IPS DF 6.9 (cell line): ENCODE results near the gene OR13C9.
"Not testable (repeated sequence)": the region's sequence is repeated elsewhere in the genome, so short reads cannot be mapped to it uniquely, and the experiment has no call there.

ENCODE experiments used
- DNase-seq: peaks from one replicate; pipeline ENCODE4 v3.0.0-alpha.2; 2013; ENCODE audit warnings: low read depth, low spot score
- H3K27ac ChIP-seq: one replicate; pipeline ENCODE4 v1.5.1; 2013; ENCODE audit warnings: low read length, control low read depth
- H3K27me3 ChIP-seq: 2 replicates; pipeline ENCODE4 v1.6.1; 2013; ENCODE audit warnings: mild to moderate bottlenecking, low read length; ENCODE audit not compliant: control insufficient read depth, insufficient read depth
- H3K36me3 ChIP-seq: 2 replicates; pipeline ENCODE4 v1.6.1; 2013; ENCODE audit warnings: low read length; ENCODE audit not compliant: control insufficient read depth, insufficient read depth
- H3K4me1 ChIP-seq: 2 replicates; pipeline ENCODE4 v1.6.1; 2013; ENCODE audit warnings: low read length; ENCODE audit not compliant: control insufficient read depth, insufficient read depth
- H3K4me3 ChIP-seq: 2 replicates; pipeline ENCODE4 v1.5.1; 2013; ENCODE audit warnings: mild to moderate bottlenecking, low read length
- H3K9me3 ChIP-seq: 2 replicates; pipeline ENCODE4 v1.6.1; 2013; ENCODE audit warnings: low read length, inconsistent platforms; ENCODE audit not compliant: control insufficient read depth, insufficient read depth
- WGBS: extraction: QIAGEN DNeasy Blood & Tissue Kit; methylation state at CpG from one replicate; pipeline ENCODE4 v1.1.7; 2013; ENCODE audit warnings: mixed read lengths, missing lambda C conversion rate; ENCODE audit not compliant: insufficient read length, insufficient coverage; 5-methylcytosine and 5-hydroxymethylcytosine counted together

The OR13C9 gene

DNA sequence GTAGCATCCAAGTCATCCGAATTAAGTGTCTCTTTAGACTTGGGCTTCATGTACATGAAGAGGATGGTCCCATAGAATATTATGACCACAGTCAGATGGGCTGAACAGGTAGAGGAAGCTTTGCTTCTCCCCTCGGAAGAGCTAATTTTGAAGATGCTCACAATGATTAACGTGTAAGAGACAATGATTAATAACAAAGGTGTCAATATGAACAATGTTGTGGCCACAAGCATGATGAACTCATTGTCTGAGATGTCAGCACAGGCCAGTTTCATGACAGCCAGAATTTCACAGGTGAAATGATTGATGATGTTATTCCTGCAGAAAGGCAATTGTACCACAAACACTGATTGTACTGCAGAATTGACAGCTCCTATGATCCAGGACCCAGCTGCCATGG is 13.2 kb downstream of the OR13C9 start:
- H3K27ac ChIP-seq: no peak overlapping the region

GRCh38 chr9:104599313-104599712 is 18.7 kb downstream of the OR13C9 start, which contains the start of gene OR13C5:
TSS of gene OR13C5 (minus strand) at chr9:104599413. CDS start at chr9:104599413, 0 bp downstream.
- H3K4me1 ChIP-seq, H3K27me3 ChIP-seq, H3K27ac ChIP-seq, DNase-seq, H3K36me3 ChIP-seq, H3K4me3 ChIP-seq, H3K9me3 ChIP-seq: not testable (repeated sequence)

More for the DNA sequence above, 13.2 kb downstream of the OR13C9 start:
- no peak for DNase-seq
- Histone ChIP-seq H3K4me1 (no peaks in the 10 kb centered on the region), H3K36me3 (no peaks in the 10 kb centered on the region), H3K9me3 (no peaks in the 10 kb centered on the region), H3K27me3 (no peaks in the 10 kb centered on the region), H3K4me3 (no peak overlapping the region)
- no CpG with 5 or more reads among the region's 3 CpGs for WGBS

DNA sequence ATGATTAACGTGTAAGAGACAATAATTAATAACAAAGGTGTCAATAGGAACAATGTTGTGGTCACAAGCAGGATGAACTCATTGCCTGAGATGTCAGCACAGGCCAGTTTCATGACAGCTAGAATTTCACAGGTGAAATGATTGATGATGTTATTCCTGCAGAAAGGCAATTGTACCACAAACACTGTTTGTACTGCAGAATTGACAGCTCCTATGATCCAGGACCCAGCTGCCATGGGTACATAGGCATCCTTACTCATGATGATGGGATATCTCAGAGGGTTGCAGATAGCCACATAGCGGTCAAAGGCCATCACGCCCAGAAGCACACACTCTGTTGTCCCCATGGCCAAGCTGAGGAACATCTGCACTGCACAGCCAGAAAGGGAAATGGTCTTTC is 19.3 kb downstream of the OR13C9 start:
- not testable (repeated sequence) for H3K9me3 ChIP-seq, H3K4me1 ChIP-seq, H3K27ac ChIP-seq, H3K27me3 ChIP-seq, H3K36me3 ChIP-seq, DNase-seq, H3K4me3 ChIP-seq
- no CpG with 5 or more reads among the region's 3 CpGs for WGBS

GRCh38 chr9:104589626-104590025 is 28.4 kb downstream of the OR13C9 start:
- H3K27ac ChIP-seq: no peak overlapping the region
- H3K36me3 ChIP-seq: no peaks in the 10 kb centered on the region
- H3K4me3 ChIP-seq: no peak overlapping the region
- H3K9me3 ChIP-seq: no peaks in the 10 kb centered on the region
- no peaks in the 10 kb centered on the region for H3K27me3 ChIP-seq
- no CpG with 5 or more reads among the region's 1 CpG for WGBS
- DNase-seq: no peak
- H3K4me1 ChIP-seq: no peaks in the 10 kb centered on the region

- WGBS: no CpG with 5 or more reads among the region's 1 CpG
These were observed 31.4 kb downstream of the OR13C9 start for GRCh38 chr9:104586496-104587180.

GRCh38 chr9:104580562-104580961 is 37.4 kb downstream of the OR13C9 start:
- WGBS: no CpG with 5 or more reads among the region's 1 CpG
- no peak overlapping the region for H3K4me3 ChIP-seq
- no peaks in the 10 kb centered on the region for H3K9me3 ChIP-seq
- H3K4me1 ChIP-seq: no peaks in the 10 kb centered on the region
- no peaks in the 10 kb centered on the region for H3K36me3 ChIP-seq
- H3K27me3 ChIP-seq: no peaks in the 10 kb centered on the region
- H3K27ac ChIP-seq: no peak overlapping the region
- DNase-seq: no peak

More at GRCh38 chr9:104586496-104587180, 31.4 kb downstream of the OR13C9 start:
- no peaks in the 10 kb centered on the region for H3K36me3 ChIP-seq
- no peaks in the 10 kb centered on the region for H3K9me3 ChIP-seq
- H3K4me3 ChIP-seq: no peak overlapping the region
- no peaks in the 10 kb centered on the region for H3K4me1 ChIP-seq
- no peak for DNase-seq
- H3K27me3 ChIP-seq: no peaks in the 10 kb centered on the region
- no peak overlapping the region for H3K27ac ChIP-seq

DNA sequence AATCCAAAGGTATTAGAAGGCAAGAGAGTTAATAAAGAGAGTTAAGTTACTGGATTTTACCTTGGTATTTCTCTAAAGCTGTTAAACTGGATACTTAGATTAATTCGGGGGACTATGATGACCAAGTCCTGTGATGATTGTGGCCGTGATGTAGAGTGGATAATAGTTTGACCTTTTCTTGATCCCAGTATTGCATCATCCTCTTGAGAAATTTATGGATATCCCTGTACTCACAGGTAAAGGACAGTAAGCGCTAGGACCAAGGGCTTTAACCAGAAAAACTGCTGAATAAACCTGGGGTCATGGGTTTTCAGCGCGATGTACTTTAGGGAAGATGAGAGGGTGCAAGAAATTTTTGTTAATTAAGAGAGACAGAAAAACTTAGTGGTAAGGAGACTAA is 40.7 kb downstream of the OR13C9 start:
- Histone ChIP-seq H3K4me3 (no peak overlapping the region), H3K36me3 (no peaks in the 10 kb centered on the region), H3K27me3 (no peaks in the 10 kb centered on the region), H3K9me3 (no peaks in the 10 kb centered on the region), H3K27ac (no peak overlapping the region), H3K4me1 (no peaks in the 10 kb centered on the region)
- DNase-seq: no peak
- no CpG with 5 or more reads among the region's 5 CpGs for WGBS

DNA sequence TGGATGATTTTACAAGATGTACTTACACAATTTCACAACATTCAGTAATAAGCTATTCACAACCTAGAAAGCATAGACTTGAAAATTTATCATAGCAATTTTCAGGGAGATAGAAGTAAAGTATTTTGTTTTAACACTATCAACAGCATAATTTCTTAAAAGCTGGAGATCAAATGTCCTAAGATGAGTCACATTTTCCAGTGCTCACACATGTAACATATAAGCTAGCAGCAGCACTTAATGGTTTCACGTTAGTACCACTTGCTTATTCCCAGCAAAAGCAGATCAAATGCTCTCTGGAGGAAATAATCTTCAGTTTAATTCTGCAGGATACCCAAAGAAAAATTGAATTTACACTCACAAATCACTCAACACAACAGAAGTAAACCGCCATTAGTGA is 42.5 kb downstream of the OR13C9 start:
- DNase-seq: no peak
- Histone ChIP-seq H3K4me3 (no peak overlapping the region), H3K9me3 (no peaks in the 10 kb centered on the region), H3K27ac (no peak overlapping the region), H3K4me1 (no peaks in the 10 kb centered on the region), H3K36me3 (no peaks in the 10 kb centered on the region), H3K27me3 (no peaks in the 10 kb centered on the region)
- WGBS: no CpG with 5 or more reads among the region's 2 CpGs

DNA sequence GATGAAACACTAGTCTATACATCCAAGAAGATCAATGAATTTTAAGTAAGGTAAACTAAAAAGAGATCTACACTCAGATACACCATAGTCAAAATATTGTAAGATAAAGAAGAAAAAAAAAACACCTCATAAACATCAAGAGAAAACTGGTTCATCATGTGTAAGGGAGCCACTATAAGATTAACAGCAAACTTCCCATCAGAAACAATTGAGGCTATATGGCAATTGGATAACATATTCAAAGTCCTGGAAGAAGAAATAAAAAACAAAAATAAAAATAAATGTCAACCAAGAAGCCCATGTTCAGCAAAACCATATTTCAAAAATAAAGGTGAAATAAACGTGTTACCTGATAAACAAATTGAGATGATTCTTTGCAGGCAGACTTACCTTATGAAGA is 45.4 kb downstream of the OR13C9 start:
- Histone ChIP-seq H3K27me3 (no peaks in the 10 kb centered on the region), H3K36me3 (no peaks in the 10 kb centered on the region), H3K27ac (no peak overlapping the region), H3K9me3 (no peaks in the 10 kb centered on the region), H3K4me1 (no peaks in the 10 kb centered on the region), H3K4me3 (no peak overlapping the region)
- no peak for DNase-seq
- WGBS: no CpG with 5 or more reads among the region's 1 CpG

GRCh38 chr9:104568868-104569267 is 49.1 kb downstream of the OR13C9 start, which contains the start of gene OR13C8:
TSS of gene OR13C8 (plus strand) at chr9:104569168. CDS start at chr9:104569168, 0 bp downstream.
- Histone ChIP-seq H3K27me3 (no peaks in the 10 kb centered on the region), H3K4me1 (no peaks in the 10 kb centered on the region), H3K27ac (no peak within 1 kb of the TSS), H3K36me3 (no peaks in the 10 kb centered on the region), H3K9me3 (no peaks in the 10 kb centered on the region), H3K4me3 (no peak within 1 kb of the TSS)
- DNase-seq: no peak
- WGBS: no CpG with 5 or more reads among the region's 4 CpGs
